ENCODE measurements around the gene AUTS2. TPM values are rescaled to one million over a fixed set of nuclear protein-coding genes. Genes with fewer than 3 reads are reported as not detected.

The AUTS2 gene
- polyA plus RNA-seq, 1 experiment, result 0.54 TPM

GRCh38 chr7:69790977-69791724 is 192.9 kb downstream of the AUTS2 start:
- TF ChIP-seq CTCF (IDR thresholded peaks at IDR 0.05; ENCODE audit: insufficient read depth, low read depth, low read length), result no peak
- POLR2A ChIA-PET, result no interaction called here
- Histone ChIP-seq H3K36me3 (ENCODE audit: control insufficient read depth, insufficient read depth, low read length) (no peaks in the 10 kb centered on the region), H3K4me3 (ENCODE audit: low read depth, low read length) (no peak overlapping the region), H3K27me3 (ENCODE audit: control insufficient read depth, insufficient read depth, low read length) (no peaks in the 10 kb centered on the region)
- DNase-seq (ENCODE audit: low read depth), result no peak
- CTCF ChIA-PET, result no interaction called here

GRCh38 chr7:69791739-69792138 is 193.5 kb downstream of the AUTS2 start:
- H3K27me3 ChIP-seq (ENCODE audit: control insufficient read depth, insufficient read depth, low read length), result no peaks in the 10 kb centered on the region
- H3K4me3 ChIP-seq (ENCODE audit: low read depth, low read length), result no peak overlapping the region
- no peak for DNase-seq (ENCODE audit: low read depth)
- TF ChIP-seq CTCF (IDR thresholded peaks at IDR 0.05; ENCODE audit: insufficient read depth, low read depth, low read length), result no peak
- no peaks in the 10 kb centered on the region for H3K36me3 ChIP-seq (ENCODE audit: control insufficient read depth, insufficient read depth, low read length)
- ChIA-PET CTCF (no interaction called here), POLR2A (no interaction called here)

- DNase-seq (ENCODE audit: low read depth), result no peak
- no peak overlapping the region for H3K4me3 ChIP-seq (ENCODE audit: low read depth, low read length)
- ChIA-PET POLR2A (no interaction called here), CTCF (no interaction called here)
- H3K27me3 ChIP-seq (ENCODE audit: control insufficient read depth, insufficient read depth, low read length), result no peaks in the 10 kb centered on the region
- no peaks in the 10 kb centered on the region for H3K36me3 ChIP-seq (ENCODE audit: control insufficient read depth, insufficient read depth, low read length)
- TF ChIP-seq CTCF (IDR thresholded peaks at IDR 0.05; ENCODE audit: insufficient read depth, low read depth, low read length), result no peak
Observed at GRCh38 chr7:69795932-69796331, 197.7 kb downstream of the AUTS2 start.

GRCh38 chr7:69796416-69796815 is 198.1 kb downstream of the AUTS2 start:
- no peak for TF ChIP-seq CTCF (IDR thresholded peaks at IDR 0.05; ENCODE audit: insufficient read depth, low read depth, low read length)
- POLR2A ChIA-PET, result no interaction called here
- CTCF ChIA-PET, result no interaction called here
- Histone ChIP-seq H3K36me3 (ENCODE audit: control insufficient read depth, insufficient read depth, low read length) (no peaks in the 10 kb centered on the region), H3K4me3 (ENCODE audit: low read depth, low read length) (no peak overlapping the region), H3K27me3 (ENCODE audit: control insufficient read depth, insufficient read depth, low read length) (no peaks in the 10 kb centered on the region)
- DNase-seq (ENCODE audit: low read depth), result no peak

GRCh38 chr7:69799048-69799697 is 200.9 kb downstream of the AUTS2 start:
- DNase-seq (ENCODE audit: low read depth), result no peak
- ChIA-PET CTCF (interaction anchor here (1.3 kb wide), 1 partner anchor 18 kb away, joined by 3 read pairs; no protein-coding TSS in a partner anchor), POLR2A (no interaction called here)
- H3K27me3 ChIP-seq (ENCODE audit: control insufficient read depth, insufficient read depth, low read length), result no peaks in the 10 kb centered on the region
- no peaks in the 10 kb centered on the region for H3K36me3 ChIP-seq (ENCODE audit: control insufficient read depth, insufficient read depth, low read length)
- no peak for TF ChIP-seq CTCF (IDR thresholded peaks at IDR 0.05; ENCODE audit: insufficient read depth, low read depth, low read length)
- no peak overlapping the region for H3K4me3 ChIP-seq (ENCODE audit: low read depth, low read length)

Measured in BJ (cell line).